CD4-positive, alpha-beta T cell treated with Interleukin-2 at 100 ng/mL for 4 hours (primary cell): ENCODE data around the gene CTU1.

Source experiments
- DNase-seq: peaks from one replicate; pipeline ENCODE4 v3.0.0-alpha.2; 2020; ENCODE audit warnings: low spot score

Gene CTU1

DNA sequence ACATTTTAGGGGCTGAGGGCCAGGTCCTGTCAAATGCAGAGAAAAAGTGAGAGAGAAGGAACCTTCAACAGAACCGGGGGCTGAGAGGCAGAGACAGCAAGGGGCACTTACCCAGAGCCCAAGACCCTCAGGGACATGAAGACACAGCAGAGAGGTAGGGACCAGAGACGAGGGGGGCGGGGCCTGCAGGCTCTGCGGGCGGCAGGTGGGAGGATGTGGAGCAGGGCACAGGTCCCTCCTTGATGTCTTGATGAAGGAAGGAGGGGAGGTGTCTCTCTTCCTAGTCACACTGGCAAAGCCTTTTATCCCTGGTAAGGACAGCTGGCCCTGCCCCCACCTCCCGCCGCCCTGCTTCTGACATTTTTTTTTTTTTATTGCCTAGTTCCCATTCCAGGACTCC, 25.6 kb downstream of the CTU1 start, which contains the start of gene KLK14:
KLK14 (minus strand) TSS at position 277 of the 400 bp plus-strand sequence; CDS start at position 4, 273 bp downstream.
- DNase-seq: no peak

DNA sequence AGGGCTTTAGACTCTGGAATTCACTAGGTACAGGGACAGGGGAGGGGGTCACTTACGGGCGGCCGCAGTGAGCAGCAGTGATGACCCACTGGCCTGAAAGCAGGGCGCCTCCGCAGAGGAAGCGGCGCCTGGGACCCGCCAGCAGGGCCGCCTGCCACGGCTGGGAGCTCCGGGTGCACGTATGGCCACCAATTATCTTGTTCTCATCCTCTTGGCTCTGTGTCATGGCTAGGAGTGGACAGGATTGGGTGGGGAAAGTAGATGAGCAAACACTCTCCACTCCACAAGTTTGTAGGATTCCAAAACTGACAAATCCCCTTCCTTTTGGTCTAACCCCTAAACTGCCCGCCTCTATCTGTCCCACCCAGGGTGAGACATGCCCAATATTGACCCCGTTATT, 26.7 kb downstream of the CTU1 start:
- DNase-seq: no peak

DNA sequence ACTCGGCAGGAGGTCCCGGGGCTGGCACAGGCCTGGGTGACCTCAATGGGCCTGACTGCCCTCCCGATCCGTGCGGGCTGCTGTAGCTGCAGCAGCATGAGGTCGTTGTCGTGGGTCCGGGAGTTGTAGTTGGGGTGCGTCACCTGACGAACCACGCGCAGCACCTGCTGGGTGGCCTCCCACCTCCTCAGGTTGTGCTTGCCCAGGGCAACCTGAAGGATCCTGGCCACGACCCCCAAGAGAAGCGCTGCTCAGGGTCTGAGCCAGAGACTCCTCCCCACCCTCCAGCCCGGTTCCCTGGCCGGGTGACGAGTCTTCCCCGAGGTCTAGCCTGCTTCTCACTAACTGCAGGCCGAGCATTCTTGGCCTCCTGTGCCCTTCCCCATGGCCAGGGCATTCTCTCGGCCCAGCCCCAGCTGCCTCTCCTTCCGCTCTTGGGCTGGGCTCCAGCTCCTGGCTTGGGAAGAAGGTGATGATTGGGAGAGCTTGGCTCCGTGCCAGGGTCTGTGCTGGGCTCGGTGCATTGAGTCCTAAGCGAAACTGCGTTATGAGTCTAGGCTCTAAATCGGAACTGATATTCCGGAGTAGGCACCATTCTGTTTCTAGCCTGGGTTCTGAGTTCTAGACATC, 28.6 kb downstream of the CTU1 start:
- no peak for DNase-seq

DNA sequence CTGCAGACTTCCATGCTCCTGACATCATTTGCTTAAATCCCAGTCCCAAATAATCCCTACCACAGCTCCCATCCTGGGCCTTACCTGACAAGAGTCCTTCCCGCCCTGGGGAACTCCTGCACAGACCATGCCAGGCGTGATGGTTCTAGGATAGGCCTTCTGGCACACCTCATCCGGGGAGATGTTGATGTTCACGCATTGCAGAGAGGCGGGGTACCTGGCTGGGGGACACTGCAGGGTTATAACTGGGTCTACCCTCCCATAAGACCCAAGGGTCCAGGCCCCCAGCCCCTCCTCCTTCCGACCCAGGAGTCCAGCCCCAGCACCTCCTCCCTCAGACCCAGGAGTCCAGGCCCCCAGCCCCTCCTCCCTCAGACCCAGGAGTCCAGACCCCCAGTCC, 29.5 kb downstream of the CTU1 start:
- no peak for DNase-seq

DNA sequence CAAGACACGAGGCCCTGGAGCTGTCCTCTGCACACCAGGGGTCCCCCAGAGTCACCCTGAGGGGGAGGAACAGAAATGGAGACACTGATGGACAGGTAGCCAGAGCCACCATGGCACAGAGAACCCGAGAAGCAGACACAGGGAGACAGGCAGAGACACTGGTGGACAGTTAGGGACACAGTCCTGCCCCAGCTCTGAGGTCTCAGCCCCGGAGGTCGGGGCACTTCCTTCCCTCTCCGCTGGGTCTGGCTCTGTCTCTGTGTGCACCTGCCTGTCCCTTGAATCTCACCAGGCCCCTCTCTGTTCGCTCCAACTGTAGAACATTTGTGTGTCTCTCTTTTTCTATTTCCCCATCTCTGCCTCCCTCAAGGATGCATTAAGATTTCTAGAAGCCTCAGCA, 30.1 kb downstream of the CTU1 start:
- DNase-seq: no peak

DNA sequence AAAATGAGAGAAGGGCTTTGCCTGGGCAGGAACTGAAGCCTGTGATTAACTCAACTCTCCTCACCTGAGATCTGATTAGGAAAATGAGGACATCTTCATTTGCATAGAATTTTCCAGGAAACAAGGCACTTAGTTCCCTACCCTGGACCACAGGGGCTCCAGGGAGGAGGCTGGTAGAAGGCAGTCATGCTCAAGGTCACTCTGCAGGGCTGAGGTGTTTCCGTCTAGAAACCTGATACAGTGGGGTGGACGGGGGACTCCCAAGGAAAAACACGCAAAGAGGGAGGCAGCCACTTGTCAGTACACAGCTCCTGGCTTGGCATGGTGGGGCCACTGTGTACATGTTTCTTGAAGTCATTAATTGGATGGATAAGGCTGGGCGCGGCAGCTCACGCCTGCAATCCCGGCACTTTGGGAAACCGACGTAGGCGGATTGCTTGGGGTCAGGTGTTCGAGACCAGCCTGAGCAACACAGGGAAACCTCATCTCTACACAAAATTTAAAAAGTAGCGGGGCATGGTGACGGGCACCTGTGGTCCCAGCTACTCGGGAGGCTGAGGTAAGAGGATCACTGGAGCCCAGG, 31.5 kb downstream of the CTU1 start:
- no peak for DNase-seq

DNA sequence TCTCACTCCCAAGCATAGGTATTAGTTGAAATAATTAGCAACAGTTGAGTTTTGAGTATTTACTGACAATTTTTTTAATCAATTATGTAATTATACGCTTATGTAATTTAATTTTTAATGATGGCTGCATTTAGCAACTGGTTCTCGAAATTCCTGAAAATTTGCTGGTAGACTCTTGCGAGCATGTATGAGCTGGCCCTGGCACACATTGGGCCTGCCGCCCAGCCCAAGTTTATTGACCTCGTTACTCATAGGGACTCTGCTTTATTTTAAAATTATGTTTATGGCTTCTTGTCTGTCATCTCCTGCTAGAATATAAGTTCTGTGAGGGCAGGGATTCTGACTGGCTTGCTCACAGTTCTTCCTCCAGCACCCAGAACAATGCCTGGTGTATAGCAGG, 32.2 kb downstream of the CTU1 start:
- no peak for DNase-seq

DNA sequence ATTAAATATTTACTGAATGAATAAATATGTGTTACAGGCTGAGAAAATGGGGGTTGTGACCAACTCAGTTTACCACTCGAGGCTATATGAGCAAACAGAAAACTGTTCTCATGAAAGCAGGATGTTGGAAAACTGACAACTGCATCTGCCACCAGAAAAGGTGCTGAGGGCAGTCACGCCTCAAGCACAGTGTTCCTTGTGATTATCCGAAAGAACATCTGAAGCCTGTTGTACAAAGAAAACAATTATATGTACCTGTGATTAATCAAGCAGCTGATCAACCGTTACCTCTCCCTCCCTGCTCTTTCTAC, 37.2 kb downstream of the CTU1 start:
- no peak for DNase-seq

DNA sequence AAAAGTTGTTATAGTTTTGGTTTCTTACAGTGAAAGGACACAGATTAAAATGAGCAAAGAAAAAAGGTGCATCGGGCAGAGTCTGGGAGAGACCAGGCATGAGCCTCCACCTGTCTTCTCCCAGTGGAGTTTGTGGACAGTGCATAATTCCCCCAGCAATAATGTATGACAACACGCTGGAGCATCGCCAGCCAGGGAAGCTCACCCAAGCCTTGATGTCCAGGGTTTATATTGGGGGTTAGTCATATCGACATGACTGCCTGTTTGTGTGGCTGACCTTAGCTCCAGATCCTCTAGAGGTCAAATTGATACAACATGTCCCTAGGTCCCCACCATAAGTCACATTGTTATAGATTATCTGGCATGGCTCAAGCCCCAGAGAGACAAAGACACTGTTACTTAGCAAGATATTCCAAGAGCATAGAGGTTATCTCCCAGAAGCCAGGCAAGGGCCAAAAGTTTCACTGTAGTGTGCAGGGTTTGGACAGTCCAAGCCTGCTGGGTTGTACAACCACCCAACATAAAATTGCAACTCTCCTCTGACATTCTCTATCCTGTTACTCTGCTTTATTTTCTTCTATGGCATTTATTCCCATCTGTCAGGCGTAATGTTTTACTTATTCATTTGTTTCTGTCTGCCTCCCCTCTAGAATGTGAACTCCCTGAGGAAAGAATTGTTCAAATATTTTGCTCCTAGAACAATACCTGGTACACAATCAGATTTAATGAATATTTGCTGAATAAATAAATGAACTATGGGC, 37.7 kb downstream of the CTU1 start:
- no peak for DNase-seq

DNA sequence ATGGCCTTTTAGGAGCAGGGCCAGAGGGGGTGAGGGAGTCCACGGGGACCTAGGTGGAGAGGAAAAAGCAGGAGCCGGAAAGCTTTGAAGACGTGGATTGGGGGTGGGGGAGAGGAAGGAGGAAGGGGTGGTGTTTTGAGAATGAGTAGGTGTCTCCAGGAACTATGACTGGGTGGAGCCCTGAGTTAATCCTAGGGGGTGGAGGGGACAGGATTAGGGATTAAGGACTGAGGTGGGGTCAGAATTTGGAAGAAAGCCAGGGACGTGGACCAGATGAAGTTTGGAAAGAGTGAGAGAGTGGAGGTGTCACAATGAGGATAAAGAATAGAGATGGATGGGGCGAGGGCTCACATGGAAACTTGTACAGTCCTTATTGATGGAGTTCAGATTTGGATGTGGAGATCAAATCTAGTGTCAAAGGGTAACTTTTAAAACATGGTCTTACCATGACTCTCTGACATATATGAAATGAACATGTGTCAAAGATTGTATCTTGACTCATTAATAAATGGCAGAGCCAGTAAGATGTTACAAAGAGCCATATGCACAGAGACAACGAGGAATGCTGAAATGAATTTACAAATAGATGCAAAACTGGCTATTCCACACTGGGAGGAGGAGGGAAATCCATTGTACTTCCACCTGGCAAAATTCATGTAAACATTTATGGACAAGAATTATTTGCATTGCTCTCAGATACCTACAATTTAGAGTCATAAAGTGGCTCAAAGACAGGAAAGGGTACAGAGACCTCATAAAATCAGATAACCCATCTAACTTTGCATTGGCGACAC, 41.6 kb downstream of the CTU1 start:
- no peak for DNase-seq

DNA sequence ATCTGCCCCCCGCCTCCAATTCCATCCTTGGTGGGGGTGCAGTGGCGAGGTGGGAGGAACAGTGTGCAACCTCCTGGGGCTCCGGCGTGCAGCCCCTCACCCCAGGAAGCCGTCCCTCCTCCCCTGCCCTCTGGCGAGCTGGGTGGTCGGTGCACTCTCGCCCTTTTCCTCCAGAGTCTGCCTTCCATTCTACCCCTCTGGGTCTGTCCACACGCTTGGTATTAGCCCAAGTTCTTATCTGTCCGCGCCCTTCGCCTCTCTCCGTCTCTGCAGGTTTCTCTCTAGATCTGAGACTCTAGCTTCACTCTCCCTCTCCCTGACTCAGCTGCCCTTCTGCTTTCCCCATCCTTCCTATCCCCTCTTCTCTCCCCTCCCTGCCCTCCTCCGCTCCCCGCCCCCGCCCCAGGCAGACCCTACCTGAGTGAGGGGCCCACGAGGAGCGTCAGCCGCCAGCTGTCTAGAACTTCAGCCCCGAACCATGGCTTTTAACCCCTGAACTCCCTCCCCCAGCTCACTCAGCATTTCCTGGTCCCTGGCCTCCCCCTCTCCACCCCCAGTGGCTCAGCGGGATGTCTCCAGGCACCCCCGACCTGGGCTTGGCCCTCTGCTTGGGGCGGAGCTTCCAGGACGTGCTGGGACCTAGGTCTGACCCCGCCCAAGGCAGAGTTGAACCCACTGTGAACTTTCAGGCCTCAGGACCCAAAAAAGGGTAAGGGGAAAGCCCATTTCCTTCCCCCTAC, 42.8 kb downstream of the CTU1 start:
- no peak for DNase-seq

DNA sequence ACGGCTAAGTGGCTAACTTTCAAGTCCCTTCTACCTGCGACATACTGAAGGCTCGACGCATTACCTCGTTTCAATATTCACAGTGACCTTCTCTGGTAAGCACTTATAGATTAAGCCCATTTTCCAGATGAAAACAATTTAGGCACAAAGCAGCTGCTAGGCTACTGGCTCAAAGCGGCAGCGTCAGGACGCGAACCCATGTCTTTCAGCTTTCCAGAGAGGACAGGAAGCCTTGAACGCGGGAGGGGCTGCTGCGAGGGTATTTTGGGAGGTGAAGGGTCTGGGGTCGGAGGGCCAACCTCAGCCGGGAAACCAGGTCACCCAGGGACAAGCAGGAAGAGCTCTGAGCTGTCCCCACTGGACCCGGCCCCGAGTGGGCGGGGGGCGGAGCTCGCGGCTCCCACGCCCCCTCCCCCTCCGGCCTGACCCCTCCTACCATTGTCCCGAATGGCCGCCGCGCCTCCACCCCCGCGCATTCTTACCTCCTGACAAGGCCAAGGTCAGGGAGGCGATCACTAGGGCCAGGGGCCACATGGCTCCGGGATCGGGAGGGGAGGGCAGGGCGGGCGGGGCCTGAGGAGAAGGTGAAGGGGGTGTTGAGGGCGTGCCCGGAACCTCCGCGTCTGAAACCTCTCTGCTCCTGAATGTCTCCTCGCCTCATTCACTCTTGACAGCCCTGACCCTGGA, 43.5 kb downstream of the CTU1 start, which contains the start of gene KLK13:
KLK13 (minus strand) TSS at position 559 of the 687 bp plus-strand sequence; CDS start at position 534, 25 bp downstream.
- no peak for DNase-seq

DNA sequence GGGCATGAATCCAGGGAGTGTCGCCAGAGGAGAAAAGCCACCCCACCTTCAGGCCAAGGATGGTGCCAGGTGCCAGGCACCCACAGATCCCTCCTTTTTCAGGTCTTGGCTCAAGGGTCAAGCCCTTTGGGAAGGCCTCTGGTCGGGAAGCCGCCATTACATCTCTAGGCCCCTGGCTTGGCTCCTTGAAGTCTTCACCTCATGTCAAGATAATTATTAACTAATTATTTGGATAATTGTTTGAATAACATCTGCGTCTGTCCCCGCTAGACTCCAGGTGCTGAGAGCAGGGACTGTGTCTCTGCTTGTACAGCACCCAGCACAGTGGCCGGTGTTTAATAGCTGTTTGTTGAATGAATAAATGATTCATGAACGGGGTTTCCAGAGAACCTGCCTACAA, 44.5 kb downstream of the CTU1 start:
- DNase-seq: no peak

DNA sequence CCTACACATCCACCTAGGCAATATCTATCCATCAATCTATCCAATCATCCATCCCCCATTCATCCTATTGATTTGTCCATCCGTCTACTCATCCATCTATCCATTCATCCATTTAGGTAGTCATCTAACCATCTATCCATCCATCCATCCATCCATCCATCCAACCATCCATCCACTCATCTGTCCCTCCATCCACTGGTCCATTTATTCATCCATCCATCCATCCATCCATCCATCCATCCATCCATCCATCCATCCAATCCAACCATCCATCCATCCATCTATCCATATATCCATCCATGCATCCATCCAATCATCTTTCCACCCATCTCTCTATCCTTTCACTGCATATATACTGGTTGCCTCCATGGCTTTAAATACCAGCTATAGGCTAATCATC, 47.2 kb downstream of the CTU1 start:
- DNase-seq: no peak

DNA sequence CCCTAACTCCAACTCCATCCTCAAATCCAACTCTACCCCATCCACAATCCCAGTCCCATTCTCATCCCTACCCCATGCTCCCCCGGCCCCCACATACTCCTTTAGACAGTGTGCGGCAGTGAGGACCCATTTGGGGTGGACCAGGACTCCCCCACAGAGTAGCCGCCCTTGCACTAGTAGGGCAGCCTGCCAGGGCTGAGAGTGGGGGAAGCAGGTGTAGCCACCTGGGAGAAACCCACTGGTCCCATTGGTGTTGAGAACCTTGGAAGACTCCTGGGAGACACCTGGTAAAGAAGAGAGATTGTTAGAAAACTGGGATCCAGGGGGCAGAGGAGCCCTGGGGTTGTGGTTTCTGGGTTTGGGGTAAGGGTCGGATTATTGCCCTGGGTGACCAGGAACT, 47.9 kb downstream of the CTU1 start:
- no peak for DNase-seq

DNA sequence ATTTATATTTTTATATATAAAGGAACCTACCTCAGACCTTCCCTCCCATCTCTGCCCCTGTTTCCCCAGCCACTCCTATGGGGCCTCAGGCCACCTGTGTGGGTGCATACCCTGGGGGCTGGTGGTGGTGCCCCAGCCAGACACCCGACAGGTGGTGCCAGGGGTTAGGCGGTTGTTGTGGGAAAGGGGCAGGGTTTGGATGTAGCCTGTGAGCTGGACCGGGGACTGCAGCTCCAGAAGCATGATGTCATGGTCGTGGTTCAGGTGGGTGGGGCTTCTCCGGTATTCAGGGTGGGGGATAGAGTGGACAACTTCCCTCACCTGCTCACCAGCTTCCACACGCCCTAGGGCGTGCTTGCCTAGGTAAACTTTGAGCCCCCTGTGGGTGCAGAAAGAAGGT, 48.5 kb downstream of the CTU1 start:
- DNase-seq: no peak

DNA sequence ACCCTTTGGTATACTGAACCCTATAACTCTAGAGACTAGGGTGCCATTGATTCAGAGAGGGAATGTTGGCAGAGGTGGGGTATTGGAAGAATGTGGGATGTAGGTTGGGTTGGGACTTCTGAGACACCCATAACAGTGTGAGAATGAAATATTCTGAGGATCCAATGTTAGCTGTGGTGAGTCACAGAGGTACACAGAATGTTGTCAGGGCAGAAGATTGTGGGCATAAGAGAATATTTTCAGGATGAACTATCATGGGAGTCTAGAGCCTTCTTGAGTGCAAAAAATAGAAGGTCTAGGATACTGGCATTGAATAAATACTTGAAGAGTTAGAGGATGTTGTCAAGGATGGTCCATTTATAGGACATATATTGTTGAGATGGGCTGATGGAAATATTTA, 52.3 kb downstream of the CTU1 start:
- no peak for DNase-seq
